NCI-H2107 treated with DMSO at 0.1 percent for 48 hours (cell line): ENCODE measurements around the gene EFCAB6.
"Not testable (repeated sequence)": the region's sequence is repeated elsewhere in the genome, so short reads cannot be mapped to it uniquely, and the experiment has no call there.

ENCODE experiments used
- DNase-seq: peaks from one replicate; lab custom pipeline; 2025; ENCODE audit not compliant: unreplicated experiment; lab: John Stamatoyannopoulos, UW

EFCAB6 gene

GRCh38 chr22:43720716-43721115, 91.4 kb downstream of the EFCAB6 start:
- DNase-seq: no peak

- DNase-seq: no peak
Observed at GRCh38 chr22:43714104-43714503, 98.0 kb downstream of the EFCAB6 start.

- DNase-seq: no peak
Observed at GRCh38 chr22:43711681-43712080, 100.4 kb downstream of the EFCAB6 start.

GRCh38 chr22:43707648-43708047, 104.5 kb downstream of the EFCAB6 start:
- DNase-seq: no peak

- DNase-seq: no peak
Observed at GRCh38 chr22:43706571-43707328, 105.4 kb downstream of the EFCAB6 start.

GRCh38 chr22:43706151-43706550, 106.0 kb downstream of the EFCAB6 start:
- DNase-seq: no peak

- DNase-seq: no peak
Observed at GRCh38 chr22:43704051-43704450, 108.1 kb downstream of the EFCAB6 start.

- DNase-seq: no peak
Observed at GRCh38 chr22:43698403-43698802, 113.7 kb downstream of the EFCAB6 start.

- DNase-seq: no peak
Observed at GRCh38 chr22:43697894-43698293, 114.2 kb downstream of the EFCAB6 start.

GRCh38 chr22:43693249-43693648, 118.9 kb downstream of the EFCAB6 start:
- no peak for DNase-seq

- peak; percentile 49 for DNase-seq
Observed at GRCh38 chr22:43689356-43689755, 122.7 kb downstream of the EFCAB6 start.

- no peak for DNase-seq
Observed at GRCh38 chr22:43682851-43683250, 129.3 kb downstream of the EFCAB6 start.

- DNase-seq: no peak
Observed at GRCh38 chr22:43681731-43682360, 130.3 kb downstream of the EFCAB6 start.

- DNase-seq: no peak
Observed at GRCh38 chr22:43670513-43670912, 141.6 kb downstream of the EFCAB6 start.

GRCh38 chr22:43669190-43669589, 142.9 kb downstream of the EFCAB6 start:
- no peak for DNase-seq

- no peak for DNase-seq
Observed at GRCh38 chr22:43667656-43668055, 144.4 kb downstream of the EFCAB6 start.

GRCh38 chr22:43666457-43666856, 145.6 kb downstream of the EFCAB6 start:
- DNase-seq: no peak

- peak; percentile 45 for DNase-seq
Observed at GRCh38 chr22:43658823-43659222, 153.3 kb downstream of the EFCAB6 start.

- not testable (repeated sequence) for DNase-seq
Observed at GRCh38 chr22:43656581-43656980, 155.5 kb downstream of the EFCAB6 start.

GRCh38 chr22:43654271-43654670, 157.8 kb downstream of the EFCAB6 start:
- DNase-seq: no peak

- DNase-seq: no peak
Observed at GRCh38 chr22:43652845-43653244, 159.3 kb downstream of the EFCAB6 start.

GRCh38 chr22:43643387-43643786, 168.7 kb downstream of the EFCAB6 start:
- peak; percentile 36 for DNase-seq
